CD14-positive monocyte (primary cell): ENCODE measurements around the gene LYSET. TPM values are rescaled to one million over a fixed set of nuclear protein-coding genes. Genes with fewer than 3 reads are reported as not detected.

Experiments
- DNase-seq, 3 donors: peaks; one replicate each; pipeline ENCODE4 v3.0.0-alpha.2; 2011 to 2022
- H2AFZ ChIP-seq: 2 replicates; pipeline ENCODE4 v1.6.0; 2012; ENCODE audit warnings: mild to moderate bottlenecking, low read depth, low read length, inconsistent platforms; ENCODE audit not compliant: insufficient read depth, poor library complexity, severe bottlenecking
- H3K27ac ChIP-seq, 2 donors: 1 replicate in 1 of 2; 2 replicates in 1 of 2; pipeline ENCODE4 v1.5.1; 2012 to 2013; ENCODE audit warnings: low read length in 2 of 2, control low read depth in 1 of 2, inconsistent platforms in 1 of 2, low read depth in 1 of 2, mild to moderate bottlenecking in 1 of 2
- H3K27me3 ChIP-seq, 2 donors: one replicate each; pipeline versions ENCODE4 v1.6.0 to v1.6.1; 2011 to 2013; ENCODE audit warnings: low read length in 2 of 2; ENCODE audit not compliant: control insufficient read depth in 2 of 2, insufficient read depth in 2 of 2
- H3K36me3 ChIP-seq, 2 donors: replicated peaks in 1 of 2; 1 replicate in 1 of 2; 2 replicates in 1 of 2; pipeline versions ENCODE4 v1.5.1 to v1.6.1; 2012 to 2013; ENCODE audit warnings: low read length in 2 of 2, control low read depth in 1 of 2, inconsistent platforms in 1 of 2, mild to moderate bottlenecking in 1 of 2; ENCODE audit not compliant: insufficient read depth in 2 of 2, control insufficient read depth in 1 of 2
- H3K4me1 ChIP-seq, 2 donors: 1 replicate in 1 of 2; 2 replicates in 1 of 2; pipeline versions ENCODE4 v1.5.1 to v1.6.1; 2012 to 2013; ENCODE audit warnings: low read length in 2 of 2, control low read depth in 1 of 2, inconsistent platforms in 1 of 2, mild to moderate bottlenecking in 1 of 2, moderate library complexity in 1 of 2; ENCODE audit not compliant: insufficient read depth in 2 of 2, control insufficient read depth in 1 of 2
- H3K4me2 ChIP-seq: replicated peaks from 2 replicates; pipeline ENCODE3; 2012; ENCODE audit warnings: low read length, moderate library complexity, mild to moderate bottlenecking; ENCODE audit not compliant: poor library complexity, severe bottlenecking; ENCODE audit errors: extremely low read depth
- H3K4me3 ChIP-seq, 3 experiments: fragments of 200-600 bp in 1 of 3; sonication (generic) in 1 of 3; replicated peaks in 1 of 3; 1 replicate in 2 of 3; 2 replicates in 1 of 3; pipeline ENCODE4 v1.5.1; 2011 to 2013; ENCODE audit warnings: low read length in 3 of 3, mild to moderate bottlenecking in 3 of 3, control low read depth in 2 of 3, low read depth in 2 of 3, inconsistent platforms in 1 of 3, moderate library complexity in 1 of 3
- H3K79me2 ChIP-seq: 2 replicates; pipeline ENCODE4 v1.6.0; 2012; ENCODE audit warnings: mild to moderate bottlenecking, control low read depth, inconsistent platforms, low read length, moderate library complexity; ENCODE audit not compliant: insufficient read depth
- H3K9ac ChIP-seq: 2 replicates; pipeline ENCODE4 v1.6.0; 2017; ENCODE audit warnings: low read length, mild to moderate bottlenecking; ENCODE audit not compliant: insufficient read depth, poor library complexity, severe bottlenecking
- H3K9me3 ChIP-seq, 2 donors: replicated peaks in 1 of 2; 1 replicate in 1 of 2; 2 replicates in 1 of 2; pipeline versions ENCODE4 v1.5.1 to v1.6.1; 2012 to 2013; ENCODE audit warnings: low read length in 2 of 2, control low read depth in 1 of 2; ENCODE audit not compliant: control insufficient read depth in 1 of 2, insufficient read depth in 1 of 2
- H4K20me1 ChIP-seq: 2 replicates; pipeline ENCODE4 v1.6.0; 2012; ENCODE audit warnings: mild to moderate bottlenecking, low read length, control low read depth, moderate library complexity; ENCODE audit not compliant: insufficient read depth
- H3K27ac Mint-ChIP-seq, 7 donors: one replicate each; pipeline ENCODE4 v1.8.0; 2020; ENCODE audit warnings: mild to moderate bottlenecking in 7 of 7, mixed read lengths in 7 of 7, moderate library complexity in 6 of 7, inconsistent platforms in 2 of 7
- H3K27me3 Mint-ChIP-seq, 3 donors: one replicate each; pipeline ENCODE4 v1.8.0; 2021 to 2022; ENCODE audit warnings: low read depth in 3 of 3, mild to moderate bottlenecking in 3 of 3, mixed read lengths in 3 of 3, moderate library complexity in 3 of 3, inconsistent platforms in 1 of 3
- H3K36me3 Mint-ChIP-seq, 2 donors: one replicate each; pipeline ENCODE4 v1.8.0; 2020; ENCODE audit warnings: mixed read lengths in 2 of 2, inconsistent platforms in 1 of 2, mild to moderate bottlenecking in 1 of 2
- H3K4me1 Mint-ChIP-seq: one replicate; pipeline ENCODE4 v1.8.0; 2020; ENCODE audit warnings: mild to moderate bottlenecking, mixed read lengths
- H3K4me3 Mint-ChIP-seq, 2 donors: one replicate each; pipeline ENCODE4 v1.8.0; 2020; ENCODE audit warnings: mild to moderate bottlenecking in 2 of 2, mixed read lengths in 2 of 2, moderate library complexity in 1 of 2
- H3K9me3 Mint-ChIP-seq, 7 donors: one replicate each; pipeline ENCODE4 v1.8.0; 2020 to 2022; ENCODE audit warnings: mixed read lengths in 7 of 7, mild to moderate bottlenecking in 6 of 7, moderate library complexity in 6 of 7, inconsistent platforms in 2 of 7
- CTCF ChIP-seq: fragments of 200-600 bp; IDR thresholded peaks from one replicate; pipeline ENCODE4 v1.8.0; 2022; ENCODE audit warnings: antibody characterized with exemption, mild to moderate bottlenecking
- WGBS: methylation state at CpG from one replicate; pipeline ENCODE4 v1.1.5; 2013; ENCODE audit warnings: missing lambda C conversion rate; ENCODE audit not compliant: insufficient coverage; 5-methylcytosine and 5-hydroxymethylcytosine counted together
- intact Hi-C, 2 donors: fragments of 100-400 bp; cut with micrococcal nuclease; formaldehyde crosslinking; loops; one replicate each; pipeline versions ENCODE4 v1.15.0 to v1.15.1; 2023
- polyA plus RNA-seq, 3 donors: library from polyadenylated mRNA; depleted of rRNA in 1 of 3; unstranded in 2 of 3; stranded (reverse) in 1 of 3; fragments of 300-500 nt in 2 of 3; fragments of >200 nt in 1 of 3; fragmentation: Illumina TruSeq in 2 of 3; gene quantifications; 1 replicate in 2 of 3; 2 replicates in 1 of 3; pipeline ENCODE4 v1.2.3, GENCODE V29; 2012 to 2021

The LYSET gene
- polyA plus RNA-seq, 3 donors: 10.8 to 43.3 (median 36.9) TPM

- no peaks in the 10 kb centered on the region for H3K27me3 Mint-ChIP-seq
- peaks cover 56 to 81% of the 10 kb centered on the region in 2 donors for H3K36me3 Mint-ChIP-seq
Observed at GRCh38 chr14:93214598-93214997, 29.5 kb downstream of the LYSET start.

GRCh38 chr14:93219103-93219726 lies 34.1 kb downstream of the LYSET start:
- intact Hi-C loops: no loop called here
- H2AFZ ChIP-seq: no peak overlapping the region
- H3K4me3 ChIP-seq: no peak overlapping the region
- H3K27ac Mint-ChIP-seq: no peak overlapping the region
- no peak overlapping the region for H3K27ac ChIP-seq
- peaks cover 0 to 1% (median 0%) of the 10 kb centered on the region in 7 donors for H3K9me3 Mint-ChIP-seq
- H3K79me2 ChIP-seq: no peaks in the 10 kb centered on the region
- peak; percentile 13 to 46 (median 43) for DNase-seq
- H3K4me1 Mint-ChIP-seq: no peaks in the 10 kb centered on the region
- H3K36me3 Mint-ChIP-seq: peaks cover 67 to 86% of the 10 kb centered on the region in 2 donors
- peaks cover 67 to 98% of the 10 kb centered on the region in 2 donors for H3K36me3 ChIP-seq
- 83% methylated on average over 2 of the region's 3 CpGs for WGBS
- H3K27me3 ChIP-seq: no peaks in the 10 kb centered on the region
- TF ChIP-seq CTCF: peak; percentile 47
- H3K27me3 Mint-ChIP-seq: no peaks in the 10 kb centered on the region
- no peak overlapping the region for H3K4me2 ChIP-seq
- no peaks in the 10 kb centered on the region for H3K9me3 ChIP-seq
- H3K4me3 Mint-ChIP-seq: no peak overlapping the region
- H3K4me1 ChIP-seq: no peaks in the 10 kb centered on the region
- no peak overlapping the region for H3K9ac ChIP-seq
- H4K20me1 ChIP-seq: no peaks in the 10 kb centered on the region

More at GRCh38 chr14:93214598-93214997, 29.5 kb downstream of the LYSET start:
- Mint-ChIP-seq H3K4me3 (no peak overlapping the region), H3K9me3 (peaks cover 0 to 1% (median 0%) of the 10 kb centered on the region in 7 donors), H3K27ac (no peak overlapping the region), H3K4me1 (peaks cover under 1% of the 10 kb centered on the region)
- Histone ChIP-seq H3K4me2 (no peak overlapping the region), H3K27me3 (no peaks in the 10 kb centered on the region), H3K9ac (no peak overlapping the region), H3K27ac (no peak overlapping the region), H3K79me2 (peaks cover 3% of the 10 kb centered on the region), H3K36me3 (peaks cover 47 to 86% of the 10 kb centered on the region in 2 donors), H3K9me3 (no peaks in the 10 kb centered on the region), H4K20me1 (no peaks in the 10 kb centered on the region), H2AFZ (no peak overlapping the region), H3K4me3 (no peak overlapping the region), H3K4me1 (no peaks in the 10 kb centered on the region)
- WGBS: no CpG with 5 or more reads among the region's 2 CpGs
- no peak for DNase-seq
- intact Hi-C loops: no loop called here
- TF ChIP-seq CTCF: no peak
